Pulmonary artery endothelial cell (primary cell): Measurements from ENCODE around the gene FAM227A. TPM values are rescaled to one million over a fixed set of nuclear protein-coding genes. Genes with fewer than 3 reads are reported as not detected.
"Not testable (repeated sequence)": the region's sequence is repeated elsewhere in the genome, so short reads cannot be mapped to it uniquely, and the experiment has no call there.

ENCODE experiments used
- DNase-seq: peaks from one replicate; pipeline ENCODE4 v3.0.0-alpha.2; 2011; ENCODE audit warnings: low read depth, low spot score
- total RNA-seq: library from RNA; depleted of rRNA; stranded (reverse); fragments of >200 nt; gene quantifications from 2 replicates; pipeline ENCODE4 v1.2.3, GENCODE V29; 2014

FAM227A gene
- total RNA-seq, 1 donor from 2014 or later = 0.46 TPM

GRCh38 chr22:38611559-38611958 lies 44.6 kb downstream of the FAM227A start:
- DNase-seq = no peak

- DNase-seq = no peak
Observed at GRCh38 chr22:38610234-38610633, 46.0 kb downstream of the FAM227A start.

GRCh38 chr22:38608992-38609750 lies 47.0 kb downstream of the FAM227A start:
- DNase-seq = no peak

GRCh38 chr22:38607680-38608079 lies 48.5 kb downstream of the FAM227A start:
- DNase-seq = no peak

- no peak for DNase-seq
Observed at GRCh38 chr22:38602166-38602565, 54.0 kb downstream of the FAM227A start.

GRCh38 chr22:38601221-38601764 lies 54.9 kb downstream of the FAM227A start:
- no peak for DNase-seq

GRCh38 chr22:38599466-38599865 lies 56.7 kb downstream of the FAM227A start:
- DNase-seq = no peak

- DNase-seq = not testable (repeated sequence)
Observed at GRCh38 chr22:38582923-38583322, 73.3 kb downstream of the FAM227A start.

- DNase-seq = no peak
Observed at GRCh38 chr22:38578505-38578904, 77.7 kb downstream of the FAM227A start.

- DNase-seq = peak; percentile 4
Observed at GRCh38 chr22:38572065-38572464, 84.1 kb downstream of the FAM227A start.

GRCh38 chr22:38570779-38571364 lies 85.3 kb downstream of the FAM227A start:
- DNase-seq = no peak

GRCh38 chr22:38569972-38570778 lies 86.0 kb downstream of the FAM227A start, which contains the start of gene DMC1:
Gene DMC1 (minus strand): TSS chr22:38570183. CDS start chr22:38568256, 1,927 bp downstream.
- peak; percentile 26 for DNase-seq

GRCh38 chr22:38569181-38569971 lies 86.8 kb downstream of the FAM227A start:
- DNase-seq = no peak

GRCh38 chr22:38567531-38568285 lies 88.5 kb downstream of the FAM227A start:
- DNase-seq = no peak

GRCh38 chr22:38566726-38567504 lies 89.3 kb downstream of the FAM227A start:
- DNase-seq = no peak

GRCh38 chr22:38565441-38565840 lies 90.8 kb downstream of the FAM227A start:
- DNase-seq = no peak

GRCh38 chr22:38564669-38565068 lies 91.5 kb downstream of the FAM227A start:
- DNase-seq = no peak

- DNase-seq = no peak
Observed at GRCh38 chr22:38554281-38554680, 101.9 kb downstream of the FAM227A start.

GRCh38 chr22:38549101-38549894 lies 106.9 kb downstream of the FAM227A start:
- DNase-seq = no peak
